Liver (tissue), 9 donors: ENCODE results near the gene PPP1R16B. TPM values are rescaled to one million over a fixed set of nuclear protein-coding genes. Genes with fewer than 3 reads are reported as not detected.

Source experiments
- DNase-seq: peaks from one replicate; pipeline ENCODE4 v3.0.0-alpha.2; 2017; ENCODE audit warnings: low spot score
- H3K27ac ChIP-seq, 2 donors: one replicate each; pipeline ENCODE4 v1.7.0; 2013; ENCODE audit warnings: inconsistent platforms in 2 of 2, low read length in 2 of 2, control low read depth in 1 of 2, low read depth in 1 of 2, mild to moderate bottlenecking in 1 of 2
- H3K27me3 ChIP-seq, 4 donors: one replicate each; pipeline versions ENCODE4 v1.6.1 to v1.7.0; 2013; ENCODE audit warnings: low read length in 3 of 4, inconsistent platforms in 1 of 4, mild to moderate bottlenecking in 1 of 4, moderate library complexity in 1 of 4; ENCODE audit not compliant: control insufficient read depth in 4 of 4, insufficient read depth in 4 of 4
- H3K36me3 ChIP-seq, 4 donors: one replicate each; pipeline versions ENCODE4 v1.6.1 to v1.7.0; 2013; ENCODE audit warnings: low read length in 3 of 4, mild to moderate bottlenecking in 3 of 4, low read depth in 1 of 4, moderate library complexity in 1 of 4; ENCODE audit not compliant: control insufficient read depth in 4 of 4, insufficient read depth in 3 of 4
- H3K4me1 ChIP-seq, 4 donors: one replicate each; pipeline versions ENCODE4 v1.6.1 to v1.7.0; 2013; ENCODE audit warnings: low read length in 3 of 4, mild to moderate bottlenecking in 3 of 4, moderate library complexity in 1 of 4; ENCODE audit not compliant: control insufficient read depth in 4 of 4, insufficient read depth in 4 of 4
- H3K4me3 ChIP-seq, 3 donors: one replicate each; pipeline versions ENCODE4 v1.6.1 to v1.7.0; 2013; ENCODE audit warnings: low read length in 3 of 3, control low read depth in 1 of 3, low read depth in 1 of 3, mild to moderate bottlenecking in 1 of 3
- H3K9ac ChIP-seq, 2 donors: one replicate each; pipeline ENCODE4 v1.7.0; 2013; ENCODE audit warnings: low read length in 2 of 2, mild to moderate bottlenecking in 2 of 2, moderate library complexity in 2 of 2, control low read depth in 1 of 2, low read depth in 1 of 2
- H3K9me3 ChIP-seq, 4 donors: one replicate each; pipeline versions ENCODE4 v1.6.1 to v1.7.0; 2013; ENCODE audit warnings: low read length in 3 of 4; ENCODE audit not compliant: control insufficient read depth in 4 of 4
- ATF3 ChIP-seq: IDR thresholded peaks from 2 replicates; pipeline ENCODE4 v1.6.1; 2016; ENCODE audit warnings: antibody characterized with exemption
- CTCF ChIP-seq: fragments of 150-350 bp; IDR thresholded peaks from 2 replicates; pipeline ENCODE4 v1.5.1; 2017; ENCODE audit warnings: improper control_type of control experiment, low read depth, low read length; ENCODE audit not compliant: missing input control
- FOXA1 ChIP-seq: IDR thresholded peaks from 2 replicates; pipeline ENCODE4 v1.6.1; 2016; ENCODE audit warnings: antibody characterized with exemption
- HNF4A ChIP-seq, 2 donors: conservative IDR thresholded peaks; 2 replicates each; pipeline ENCODE4 v1.6.1; 2016; ENCODE audit warnings: antibody characterized with exemption in 2 of 2, mild to moderate bottlenecking in 2 of 2
- HNF4G ChIP-seq: IDR thresholded peaks from 2 replicates; pipeline ENCODE4 v1.6.1; 2016; ENCODE audit warnings: antibody characterized with exemption
- NR2F2 ChIP-seq: IDR thresholded peaks from 2 replicates; pipeline ENCODE4 v1.6.1; 2016; ENCODE audit warnings: antibody characterized with exemption
- RAD21 ChIP-seq, 2 donors: IDR thresholded peaks; 2 replicates each; pipeline ENCODE4 v1.6.1; 2016; ENCODE audit warnings: antibody characterized with exemption in 2 of 2, mild to moderate bottlenecking in 2 of 2
- REST ChIP-seq: IDR thresholded peaks from 2 replicates; pipeline ENCODE4 v1.6.1; 2016; ENCODE audit warnings: antibody characterized with exemption, mild to moderate bottlenecking
- RXRA ChIP-seq, 2 donors: IDR thresholded peaks; 2 replicates each; pipeline ENCODE4 v1.6.1; 2017 to 2018; ENCODE audit warnings: antibody characterized with exemption in 2 of 2, mild to moderate bottlenecking in 1 of 2
- SP1 ChIP-seq: IDR thresholded peaks from 2 replicates; pipeline ENCODE4 v1.6.1; 2018; ENCODE audit warnings: antibody characterized with exemption, mild to moderate bottlenecking
- TAF1 ChIP-seq: conservative IDR thresholded peaks from 2 replicates; pipeline ENCODE4 v1.6.1; 2016; ENCODE audit warnings: antibody characterized with exemption, mild to moderate bottlenecking
- YY1 ChIP-seq: IDR thresholded peaks from 2 replicates; pipeline ENCODE4 v1.6.1; 2016; ENCODE audit warnings: antibody characterized with exemption, mild to moderate bottlenecking
- ZBTB33 ChIP-seq: IDR thresholded peaks from 2 replicates; pipeline ENCODE4 v1.6.1; 2016; ENCODE audit warnings: antibody characterized with exemption
- WGBS: extraction: QIAGEN DNeasy Blood & Tissue Kit; methylation state at CpG from one replicate; pipeline ENCODE4 v1.1.7; 2013; 5-methylcytosine and 5-hydroxymethylcytosine counted together
- polyA plus RNA-seq, 2 donors: library from polyadenylated mRNA; stranded (reverse) in 1 of 2; unstranded in 1 of 2; fragments of 200-250 nt in 1 of 2; fragments of >200 nt in 1 of 2; fragmentation: Nextera tagmentation in 1 of 2; extraction: Ambion mirVana in 1 of 2; gene quantifications; one replicate each; pipeline versions ENCODE4 v1.2.1 to v1.2.3, GENCODE V29; 2013 to 2015
- total RNA-seq, 2 donors: library from RNA; depleted of rRNA; stranded (reverse); fragments of >200 nt; gene quantifications; one replicate each; pipeline ENCODE4 v1.2.3, GENCODE V29; 2014
- donor health status: healthy.
- donor health status: healthy.
- donor health status: healthy.
- donor health status: healthy.
- donor health status: healthy.

Gene PPP1R16B
- total and polyA plus RNA-seq, 4 donors = 0.84 to 5.7 (median 1.2) TPM

- no peak overlapping the region for H3K27ac ChIP-seq
- 81% methylated on average over 7 of the region's 7 CpGs for WGBS
- H3K9ac ChIP-seq = no peak overlapping the region
Measured at GRCh38 chr20:38757145-38757775, 48.2 kb upstream of the PPP1R16B start.

GRCh38 chr20:38759106-38759505 lies 46.4 kb upstream of the PPP1R16B start:
- Histone ChIP-seq H3K9me3 (no peaks in the 10 kb centered on the region), H3K4me3 (no peak overlapping the region), H3K36me3 (peaks cover 0 to 79% (median 53%) of the 10 kb centered on the region in 4 donors), H3K9ac (no peak overlapping the region), H3K27ac (no peak overlapping the region), H3K4me1 (no peaks in the 10 kb centered on the region), H3K27me3 (no peaks in the 10 kb centered on the region)
- WGBS = 97% methylated on average over 7 of the region's 7 CpGs
- DNase-seq = no peak
- no peak for TF ChIP-seq YY1
- TF ChIP-seq HNF4A (conservative IDR thresholded peaks at IDR 0.05) = no peak
- no peak for TF ChIP-seq TAF1
- no peak for TF ChIP-seq NR2F2
- no peak for TF ChIP-seq HNF4G
- TF ChIP-seq CTCF = no peak
- TF ChIP-seq ATF3 = no peak
- no peak for TF ChIP-seq FOXA1
- no peak for TF ChIP-seq RAD21 (IDR thresholded peaks at IDR 0.05)

More at GRCh38 chr20:38757145-38757775, 48.2 kb upstream of the PPP1R16B start:
- TF ChIP-seq NR2F2 (peak; percentile 55), SP1 (peak; percentile 7), REST (no peak)
- DNase-seq = no peak
- Histone ChIP-seq H3K9me3 (no peaks in the 10 kb centered on the region), H3K36me3 (peaks cover 0 to 62% (median 43%) of the 10 kb centered on the region in 4 donors), H3K27me3 (no peaks in the 10 kb centered on the region), H3K4me1 (no peaks in the 10 kb centered on the region), H3K4me3 (no peak overlapping the region)

- Histone ChIP-seq H3K4me3 (no peak overlapping the region), H3K4me1 (peaks cover 2 to 13% (median 11%) of the 10 kb centered on the region in 4 donors), H3K9me3 (no peaks in the 10 kb centered on the region), H3K9ac (no peak overlapping the region), H3K27me3 (no peaks in the 10 kb centered on the region), H3K27ac (no peak overlapping the region), H3K36me3 (peaks cover 0 to 70% (median 40%) of the 10 kb centered on the region in 4 donors)
- no peak for DNase-seq
- TF ChIP-seq NR2F2 (no peak), RXRA (IDR thresholded peaks at IDR 0.05) (no peak), ZBTB33 (no peak)
- WGBS = 95% methylated on average over 4 of the region's 4 CpGs
Measured at GRCh38 chr20:38760978-38761377, 44.5 kb upstream of the PPP1R16B start.
